HG03196 (cell line): ENCODE results near the gene RFTN1.

ENCODE experiments used
- ATAC-seq: cut with Tn5 transposase; IDR thresholded peaks from one replicate; pipeline ENCODE4 v1.9.1; 2021; ENCODE audit not compliant: unreplicated experiment

RFTN1 gene

DNA sequence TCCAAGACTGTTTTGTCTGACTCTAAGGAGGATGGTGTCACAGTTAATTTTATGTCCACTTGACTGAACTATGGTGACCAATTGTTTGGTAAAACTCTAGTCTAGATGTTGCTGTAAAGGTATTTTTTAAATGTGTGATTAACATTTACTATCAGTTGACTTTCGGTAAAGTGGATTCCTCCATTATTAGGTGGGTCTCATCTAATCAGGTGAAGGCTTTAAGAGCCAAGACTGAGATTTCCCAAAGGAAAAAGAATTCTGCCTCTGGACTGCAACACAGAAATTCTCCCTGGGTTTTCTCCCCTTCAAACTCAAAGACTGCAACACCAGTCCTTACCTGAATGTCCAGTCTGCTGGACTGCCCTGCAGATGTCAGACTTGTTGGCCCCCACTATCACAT lies 129.6 kb downstream of the RFTN1 start:
- no peak for ATAC-seq

DNA sequence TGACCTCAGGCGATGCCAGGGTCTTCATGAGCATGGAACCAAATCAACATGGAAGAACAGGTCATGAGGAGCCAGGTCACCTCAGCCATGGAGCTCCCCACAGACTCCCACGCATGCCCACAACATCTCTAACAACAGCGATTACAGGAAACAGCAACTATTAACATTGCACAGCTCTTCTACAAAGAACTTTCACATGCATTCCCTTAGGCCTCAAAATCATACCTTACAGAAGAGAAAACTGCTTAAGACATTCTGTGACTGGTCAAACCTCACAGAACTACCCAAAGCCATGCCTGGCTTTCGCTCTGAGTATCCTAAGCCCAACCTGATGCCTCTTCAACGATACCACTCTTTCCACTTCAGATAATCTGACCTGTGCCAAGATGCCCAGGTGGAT lies 130.7 kb downstream of the RFTN1 start:
- ATAC-seq = peak; percentile 66

DNA sequence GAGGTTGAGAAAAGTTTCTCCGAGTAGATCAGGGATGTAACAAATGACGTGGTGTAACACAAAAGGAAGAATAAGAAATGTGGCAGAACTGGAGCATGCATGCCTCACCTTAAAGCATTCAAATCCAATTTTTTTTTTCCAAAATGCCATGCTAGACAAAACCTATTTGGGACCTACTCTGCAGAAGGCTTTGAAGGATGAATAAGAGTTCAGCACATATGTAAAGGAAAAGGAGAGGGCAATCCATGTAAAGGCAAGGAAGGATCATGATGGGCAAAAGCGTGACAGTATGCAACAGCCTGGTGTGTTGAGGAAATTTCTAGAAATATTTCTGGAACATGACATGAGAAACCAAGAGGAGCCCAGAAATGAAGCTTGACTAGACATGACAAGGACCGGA lies 132.1 kb downstream of the RFTN1 start:
- ATAC-seq = no peak

DNA sequence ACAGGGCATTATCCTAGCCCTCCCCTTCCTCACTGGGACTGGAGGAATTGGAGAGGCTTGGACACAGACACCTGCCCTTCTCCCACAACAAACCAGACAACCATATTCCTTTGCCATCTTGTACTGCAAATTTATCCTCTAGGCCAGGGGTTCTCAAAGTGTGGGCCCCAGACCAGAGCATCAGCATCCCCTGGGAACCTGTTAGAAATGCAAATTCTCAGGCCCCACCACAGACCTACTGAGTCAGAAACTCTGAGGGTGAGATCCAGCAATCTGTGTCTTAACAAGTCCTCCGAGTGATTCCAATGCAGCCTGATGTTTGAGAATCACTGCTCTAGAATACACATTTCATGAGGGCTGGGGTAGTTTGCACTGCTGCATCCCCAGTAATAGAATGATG lies 133.1 kb downstream of the RFTN1 start:
- no peak for ATAC-seq

DNA sequence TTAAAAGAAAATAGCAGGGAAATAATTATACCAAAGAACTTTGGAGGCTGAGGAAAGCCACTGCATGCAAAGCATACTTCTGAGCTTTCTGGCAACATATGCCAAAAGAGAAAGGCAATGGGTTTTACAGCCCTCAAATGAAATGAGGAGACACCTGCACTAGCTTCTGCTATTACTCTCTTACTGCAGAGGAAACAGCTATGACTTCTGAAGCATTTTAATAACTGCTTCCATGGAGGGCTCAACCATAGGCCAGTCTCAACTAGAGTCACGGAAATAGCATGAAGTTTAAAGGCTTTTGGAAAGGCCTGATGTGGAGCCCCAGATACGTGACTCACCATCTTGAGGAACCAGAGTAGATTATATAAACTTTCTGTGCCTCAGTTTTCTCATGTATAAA lies 133.7 kb downstream of the RFTN1 start:
- no peak for ATAC-seq

DNA sequence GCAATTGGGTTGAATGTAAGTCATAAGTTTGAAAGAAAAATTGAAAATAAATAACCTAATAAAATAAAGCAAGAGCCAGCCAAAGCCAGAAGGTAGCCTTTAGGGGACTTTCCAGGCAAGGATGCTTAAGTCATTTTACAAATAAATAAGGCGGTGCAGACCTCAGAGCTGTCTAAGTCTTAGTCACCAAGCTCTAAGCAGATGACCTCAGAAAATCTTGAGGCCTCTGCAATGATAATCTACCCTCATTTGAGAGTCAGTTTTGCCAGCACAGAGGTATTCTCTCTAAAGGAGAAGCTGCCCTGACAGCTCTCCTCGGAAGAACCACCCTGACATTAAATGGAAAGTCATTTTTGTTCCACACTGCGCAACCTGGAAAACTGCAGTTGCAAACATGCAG lies 134.6 kb downstream of the RFTN1 start:
- peak; percentile 39 for ATAC-seq

DNA sequence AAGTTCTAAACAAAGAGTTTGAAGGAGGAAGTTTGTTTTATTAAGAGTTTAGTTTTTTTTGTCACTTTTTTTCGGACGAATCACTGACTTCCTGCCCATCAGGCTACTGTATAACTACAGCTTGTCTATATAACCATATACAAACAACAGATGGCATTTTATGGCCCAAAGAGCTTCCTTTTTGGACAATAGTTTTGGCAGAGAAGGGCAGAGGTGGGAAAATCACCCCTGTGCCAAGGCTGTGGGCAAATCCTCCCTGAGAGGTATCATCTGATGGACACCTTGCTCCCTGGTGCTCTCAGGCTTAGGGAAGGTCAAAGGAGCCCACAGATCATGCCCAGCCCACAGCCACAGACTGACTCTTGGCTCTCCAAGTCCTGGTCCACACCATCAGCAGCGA lies 135.1 kb downstream of the RFTN1 start:
- no peak for ATAC-seq

DNA sequence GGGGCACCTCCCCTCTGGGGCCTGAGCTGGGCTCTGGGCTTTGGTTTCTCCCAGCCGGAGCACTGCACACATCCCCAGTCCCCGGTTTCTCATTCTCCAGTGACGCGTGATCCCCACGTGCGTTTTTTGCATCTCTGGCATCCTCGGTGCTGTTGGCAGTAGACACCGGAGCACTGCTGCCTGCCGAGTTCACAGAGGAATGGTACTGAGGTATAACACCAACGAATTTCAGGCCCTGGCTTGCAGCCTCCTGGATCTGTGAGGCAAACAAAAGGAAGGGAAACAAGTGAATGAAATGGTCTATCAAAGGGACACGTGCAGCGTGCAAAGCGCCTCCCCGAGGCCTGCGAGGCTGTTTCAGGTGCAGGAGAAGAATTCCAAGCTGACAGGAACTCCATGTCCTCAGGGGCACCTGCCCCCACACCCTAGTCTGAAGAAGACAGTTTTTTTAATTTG lies 135.6 kb downstream of the RFTN1 start:
- ATAC-seq = no peak

DNA sequence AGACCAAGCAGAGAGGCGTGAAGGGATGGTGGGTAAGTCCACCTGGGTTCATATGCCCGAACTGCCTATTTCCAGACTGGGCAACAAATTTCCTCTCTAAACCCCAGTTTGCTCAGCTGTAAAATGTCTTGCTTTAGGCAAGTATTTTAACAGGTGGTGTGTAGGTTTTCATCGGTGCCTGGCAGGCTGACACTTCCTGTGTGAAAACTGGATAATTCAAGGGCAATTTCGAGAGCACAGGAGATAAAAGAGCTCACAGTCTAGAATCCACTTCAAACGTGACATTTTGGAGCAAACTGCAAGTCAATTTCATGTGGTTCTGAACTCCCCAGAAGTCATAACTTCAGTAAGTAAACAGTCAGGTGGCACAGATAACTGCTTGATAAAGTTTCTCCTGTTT lies 136.3 kb downstream of the RFTN1 start:
- no peak for ATAC-seq

DNA sequence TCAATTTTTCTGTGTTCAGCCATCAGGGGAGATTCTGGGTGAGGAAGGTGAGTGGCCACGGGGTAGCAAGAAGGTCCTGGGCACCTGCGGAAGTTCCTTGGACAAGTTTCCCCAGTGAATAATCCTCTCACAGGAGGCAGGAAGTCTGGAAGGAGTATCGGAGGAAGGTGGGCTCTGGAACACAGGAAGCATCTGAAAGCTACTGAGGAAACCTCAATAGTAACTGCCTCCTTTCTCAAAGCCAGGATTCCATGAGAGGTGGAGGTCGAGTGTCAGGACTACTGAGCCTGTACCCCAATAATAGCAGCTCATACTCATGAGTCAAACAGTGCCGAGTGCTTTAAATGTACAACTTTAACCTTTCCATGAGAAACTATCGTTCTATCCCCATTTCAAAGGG lies 137.6 kb downstream of the RFTN1 start:
- ATAC-seq = no peak

DNA sequence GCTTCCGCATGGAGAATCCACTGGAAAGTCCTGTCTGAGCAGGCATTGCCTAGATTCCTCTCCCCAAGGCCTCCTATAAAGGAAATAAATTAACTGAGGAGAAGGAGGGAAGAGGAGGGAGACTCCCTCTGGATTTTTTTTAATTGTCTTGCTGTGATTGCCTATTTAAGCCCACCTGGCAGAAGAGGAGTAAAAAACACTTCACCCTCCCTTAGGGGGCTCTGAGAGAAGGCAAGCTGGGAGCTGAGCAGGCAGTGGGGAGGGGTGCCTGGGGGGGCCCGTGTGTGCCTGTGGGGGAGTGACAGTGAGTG lies 138.6 kb downstream of the RFTN1 start:
- no peak for ATAC-seq

DNA sequence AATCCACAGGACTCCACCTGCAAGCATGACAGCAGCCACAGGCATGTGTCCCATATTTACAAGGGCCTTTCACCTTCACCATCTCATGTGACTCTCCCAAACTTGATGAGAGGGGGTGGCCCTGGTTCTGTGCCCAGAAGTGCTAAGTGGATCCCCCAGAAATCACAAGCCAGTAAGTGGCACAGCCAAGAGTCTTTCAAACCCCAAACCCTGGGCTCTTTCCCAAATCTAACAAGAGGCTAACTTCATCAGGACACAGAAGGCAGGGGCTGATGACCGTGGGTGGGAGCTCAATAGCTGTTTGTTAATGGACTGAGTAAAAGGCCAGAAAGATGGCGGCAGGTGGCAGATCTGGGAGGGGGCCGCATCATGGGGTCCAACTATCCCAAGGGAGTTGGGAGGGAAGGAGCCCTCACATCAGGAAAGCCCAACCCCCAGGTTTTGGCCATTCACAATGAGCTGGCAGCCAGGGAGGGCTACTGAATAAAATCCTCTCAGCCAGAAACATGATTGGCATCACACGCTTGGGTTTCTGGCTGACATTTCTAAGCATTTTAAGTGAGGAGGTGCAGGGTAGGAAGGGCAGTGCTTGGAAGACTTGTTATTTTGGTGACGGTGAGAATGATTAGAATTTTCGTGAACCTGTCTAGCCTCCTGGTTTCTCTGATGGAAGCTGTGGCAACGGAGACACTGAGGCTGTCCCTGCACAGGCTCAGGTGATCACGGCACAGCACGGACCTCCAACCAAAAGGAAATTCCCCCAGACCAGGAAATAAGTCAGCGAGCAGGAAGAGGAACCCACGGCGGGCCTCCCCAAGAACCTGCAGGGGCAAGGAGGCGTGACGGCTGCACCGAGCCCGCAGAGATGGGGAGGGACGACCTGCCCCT lies 139.2 kb downstream of the RFTN1 start:
- ATAC-seq = peak; percentile 34

DNA sequence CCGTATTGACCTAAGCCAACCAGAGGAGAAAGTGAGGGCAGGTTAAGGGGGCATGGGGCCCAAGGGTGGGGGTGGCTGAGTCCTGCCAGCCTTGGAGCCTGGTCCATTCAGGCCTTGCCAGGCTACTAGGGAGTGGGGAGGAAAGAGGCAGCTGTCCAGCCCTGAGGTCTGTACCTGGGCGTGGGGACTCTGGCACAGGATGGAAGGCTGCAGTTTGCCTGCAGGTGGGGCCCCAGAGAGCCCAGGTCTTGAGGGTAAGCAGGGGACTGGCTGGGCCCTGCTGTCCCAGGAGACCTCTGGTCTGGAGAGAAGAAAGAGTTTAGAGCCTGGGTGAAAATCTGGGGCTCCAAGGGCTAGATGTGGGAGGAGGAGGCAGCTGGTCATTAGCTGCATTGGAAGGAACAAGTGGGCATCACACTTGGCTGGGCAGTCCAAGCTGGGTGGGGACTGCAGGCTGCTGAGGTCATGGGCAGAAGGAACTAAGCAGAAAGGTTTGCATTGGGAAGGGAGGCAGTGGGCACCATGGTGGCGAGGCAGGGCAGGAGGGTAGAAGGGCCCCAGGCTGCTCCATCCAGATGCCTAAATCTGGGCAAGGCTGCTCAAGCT lies 140.1 kb downstream of the RFTN1 start:
- ATAC-seq = no peak

DNA sequence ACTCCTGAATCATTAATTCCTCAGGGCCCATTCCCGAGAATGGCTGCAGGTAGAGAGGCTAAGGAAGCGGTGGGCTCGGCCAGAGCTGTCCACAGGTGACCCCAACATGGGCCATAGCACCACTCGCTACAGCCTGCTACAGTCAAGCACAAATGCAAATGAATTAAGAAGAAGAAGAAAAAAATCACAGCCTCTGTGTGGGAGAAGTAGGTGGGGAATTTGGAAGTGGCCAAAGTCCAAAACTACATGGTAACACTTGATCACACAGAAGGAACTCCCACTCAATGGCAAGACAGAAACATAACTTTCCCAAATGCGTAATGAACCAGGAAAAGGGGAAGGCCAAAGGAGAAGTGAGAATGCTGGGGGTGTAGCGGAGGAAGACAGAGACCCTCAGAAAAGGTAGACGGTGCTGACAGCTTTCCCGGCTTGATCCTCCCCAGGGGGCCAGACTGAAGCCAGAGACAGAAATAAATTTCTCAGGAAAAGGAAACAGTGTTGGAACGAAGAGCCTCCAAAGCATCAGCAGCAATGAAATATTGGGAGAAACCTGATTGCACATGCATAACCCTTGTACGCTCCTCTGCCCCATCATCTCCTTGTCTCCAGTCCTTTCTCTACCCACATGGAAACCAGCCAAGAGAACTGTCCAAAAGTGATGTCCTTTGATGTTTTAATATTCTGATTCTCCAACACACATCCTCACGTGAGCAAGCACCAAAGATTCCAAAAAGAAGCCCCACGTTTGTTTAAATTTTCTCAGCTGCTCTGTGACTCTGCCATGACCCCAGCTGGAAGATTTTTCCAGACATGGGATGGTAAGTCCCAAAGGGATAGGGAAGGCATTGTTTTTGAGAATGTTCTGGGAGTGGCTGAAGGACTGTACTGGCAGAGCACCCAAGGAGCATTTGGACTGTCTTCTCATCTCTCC lies 140.9 kb downstream of the RFTN1 start:
- no peak for ATAC-seq

DNA sequence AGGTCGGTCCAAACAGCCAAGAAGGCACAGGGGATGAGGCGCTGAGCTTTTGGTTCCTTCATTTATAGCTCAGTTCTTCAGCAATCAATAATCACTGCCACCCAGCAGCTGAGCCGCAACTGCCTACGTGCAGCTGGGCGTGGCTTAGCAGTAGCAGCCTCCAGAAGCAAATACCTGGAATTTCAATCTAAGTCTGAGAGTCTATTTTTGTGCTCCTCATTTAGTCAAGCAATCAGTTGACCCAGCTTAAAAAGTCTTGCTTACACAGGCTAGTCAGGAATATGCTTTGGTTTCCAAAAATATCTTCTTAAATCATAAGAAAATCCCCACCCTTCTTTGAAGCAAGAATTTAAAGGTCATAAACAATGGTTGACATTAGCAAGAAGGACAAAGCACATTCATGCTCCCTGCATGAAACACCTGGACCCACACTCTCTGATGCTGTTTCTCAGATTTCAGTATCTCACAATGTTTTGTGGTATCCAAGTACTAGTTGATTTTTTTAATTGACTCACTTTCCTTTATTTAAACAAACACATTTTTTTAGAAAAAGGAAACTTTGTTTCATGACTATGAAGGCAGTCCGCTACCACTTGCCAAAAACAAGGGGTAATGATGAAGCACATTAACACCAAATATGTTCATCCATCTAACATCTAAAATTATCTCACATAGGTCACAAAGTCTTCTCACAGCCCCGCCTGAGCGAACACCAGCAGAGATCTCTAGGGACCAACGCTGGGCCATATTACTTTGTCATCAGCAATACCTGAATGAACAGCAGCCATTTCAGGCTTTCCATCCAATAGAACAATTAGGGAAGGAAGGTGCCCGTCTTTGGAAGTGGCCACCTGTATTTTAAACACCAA lies 142.4 kb downstream of the RFTN1 start:
- ATAC-seq = peak; percentile 35

DNA sequence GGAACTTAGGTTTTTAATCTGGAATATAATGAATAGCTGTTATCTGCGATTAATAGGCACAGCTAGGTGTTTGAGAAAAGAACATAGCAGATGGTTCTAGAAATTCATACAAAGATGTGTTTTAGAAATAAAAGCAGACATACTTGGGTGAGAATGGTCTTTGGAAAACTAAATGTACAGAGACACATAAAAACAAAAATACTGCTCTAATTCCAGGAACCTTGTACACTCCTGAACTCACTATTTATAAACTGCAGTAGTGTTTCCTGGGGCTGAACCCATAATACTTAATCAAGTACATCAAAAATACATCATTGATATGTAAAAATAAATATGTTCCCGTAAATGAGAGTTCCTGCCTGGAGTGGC lies 143.0 kb downstream of the RFTN1 start:
- ATAC-seq = no peak

DNA sequence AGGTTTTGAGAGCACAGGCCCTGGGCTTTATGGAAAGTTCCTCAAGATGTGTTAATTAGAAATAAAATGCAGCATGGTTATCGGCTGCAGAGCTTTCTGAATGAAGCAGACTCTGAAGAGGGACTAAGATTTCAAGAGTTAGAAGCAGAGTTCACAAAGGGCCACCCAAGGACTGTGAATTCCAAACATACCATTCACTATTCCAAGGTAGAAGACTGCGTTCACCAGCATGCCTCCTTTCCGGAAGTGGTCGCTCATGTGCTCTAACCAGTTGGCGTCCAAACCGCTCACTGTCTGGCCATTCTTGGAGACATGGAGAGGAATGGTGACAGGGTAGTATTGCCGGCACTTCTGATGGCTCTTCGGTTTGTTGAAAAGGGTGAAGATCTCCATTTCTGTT lies 143.6 kb downstream of the RFTN1 start:
- ATAC-seq = no peak

DNA sequence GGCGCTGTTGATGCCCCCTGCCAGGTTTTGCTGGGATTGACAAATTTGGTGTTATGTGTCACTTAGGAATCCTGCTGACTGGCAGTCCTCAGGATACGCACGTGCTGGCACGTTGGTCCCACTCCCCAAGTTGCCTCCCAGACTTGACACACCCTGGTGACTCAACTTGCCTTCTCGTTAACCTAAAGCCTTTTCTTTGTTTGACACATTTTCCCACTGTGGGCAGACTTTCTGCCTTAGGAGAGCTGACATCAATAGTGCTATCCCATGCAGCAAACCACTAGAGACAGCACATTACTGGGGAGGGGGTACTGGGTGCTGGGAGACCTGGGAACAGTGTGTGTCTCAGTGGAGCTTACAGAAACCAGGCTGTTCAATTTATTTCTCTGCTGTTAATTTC lies 144.2 kb downstream of the RFTN1 start:
- no peak for ATAC-seq

DNA sequence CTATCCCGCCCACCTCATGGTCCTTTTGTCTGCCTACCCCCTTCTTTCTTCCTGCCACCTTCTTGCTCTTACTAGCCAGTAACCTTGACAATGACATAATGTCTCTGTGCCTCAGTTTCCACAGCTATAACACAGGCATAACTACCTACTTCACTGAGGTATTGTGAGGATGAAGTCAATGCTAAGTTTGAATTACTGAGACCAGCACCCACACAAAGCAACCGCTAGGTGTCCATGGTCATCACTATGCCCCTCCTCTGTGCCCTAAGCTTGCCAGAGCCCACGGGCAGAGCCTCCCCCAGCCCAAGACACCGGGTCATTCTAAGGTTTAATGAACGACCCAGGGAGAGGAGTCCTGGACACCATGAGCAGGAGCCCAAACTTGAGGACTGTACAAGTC lies 146.9 kb downstream of the RFTN1 start:
- ATAC-seq = no peak

DNA sequence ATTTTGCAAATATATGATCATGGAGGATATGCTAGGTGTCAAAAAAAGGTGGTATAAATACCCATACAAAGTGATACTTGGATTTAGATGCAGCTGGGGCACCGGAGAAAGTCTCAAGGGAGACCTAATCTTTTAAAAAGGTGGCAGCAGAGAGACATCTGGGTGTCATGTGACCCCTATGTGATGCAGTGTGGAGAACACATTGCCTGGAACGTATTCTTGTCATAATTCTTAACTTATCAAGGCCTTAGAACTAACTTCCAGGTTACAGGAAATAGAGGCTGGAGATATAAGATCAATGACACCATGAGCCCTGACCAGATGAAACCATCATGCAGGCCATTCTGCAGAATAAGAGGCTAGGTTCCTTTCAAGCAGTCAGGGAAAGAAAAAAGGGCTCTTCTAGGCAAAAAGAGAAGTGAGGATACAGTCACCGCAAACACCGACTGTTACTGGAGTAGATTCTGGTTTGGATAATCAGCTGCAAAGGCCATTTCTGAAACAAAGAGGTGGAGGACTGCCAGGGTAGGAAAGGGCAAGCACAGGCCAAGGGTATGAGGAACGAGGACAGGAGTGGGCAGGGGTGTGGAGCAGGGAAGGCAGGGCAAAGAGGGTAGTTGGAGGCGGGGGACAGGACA lies 147.9 kb downstream of the RFTN1 start:
- no peak for ATAC-seq
